PC-9 (cell line): Measurements from ENCODE around the gene MTA1.

Experiments
- EZH2 ChIP-seq: fragments of 200-600 bp; sonication (generic); IDR thresholded peaks from 2 replicates; pipeline ENCODE4 v1.8.0; 2017; ENCODE audit warnings: antibody characterized with exemption, low read depth
- TF ChIP-seq, protein P1 (sequence below): fragments of 200-600 bp; sonication (generic); conservative IDR thresholded peaks from 2 replicates; pipeline ENCODE4 v1.6.1; 2017; ENCODE audit warnings: mixed run types, antibody characterized with exemption, mild to moderate bottlenecking, moderate library complexity

DNA sequence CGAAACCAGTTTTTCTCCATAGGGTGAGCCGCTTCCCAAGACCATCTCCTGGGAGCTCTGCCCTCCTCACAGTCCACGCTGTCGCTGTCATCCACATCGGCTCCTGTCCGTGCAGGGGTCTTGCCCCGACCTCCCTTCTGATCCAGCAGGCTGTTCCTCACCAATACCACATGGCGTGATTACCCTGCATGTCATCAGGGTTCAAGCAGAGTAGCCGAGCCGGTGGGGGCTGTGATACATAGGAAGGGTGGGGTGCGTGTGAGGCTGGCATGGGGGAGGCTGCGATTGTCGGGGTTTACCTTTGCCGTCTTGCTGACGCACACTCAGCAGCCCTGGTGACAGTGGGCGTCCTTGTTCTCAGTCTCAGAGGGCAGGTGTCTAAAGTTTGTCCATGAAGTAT is 88.4 kb downstream of the MTA1 start:
- TF ChIP-seq, protein P1, sequence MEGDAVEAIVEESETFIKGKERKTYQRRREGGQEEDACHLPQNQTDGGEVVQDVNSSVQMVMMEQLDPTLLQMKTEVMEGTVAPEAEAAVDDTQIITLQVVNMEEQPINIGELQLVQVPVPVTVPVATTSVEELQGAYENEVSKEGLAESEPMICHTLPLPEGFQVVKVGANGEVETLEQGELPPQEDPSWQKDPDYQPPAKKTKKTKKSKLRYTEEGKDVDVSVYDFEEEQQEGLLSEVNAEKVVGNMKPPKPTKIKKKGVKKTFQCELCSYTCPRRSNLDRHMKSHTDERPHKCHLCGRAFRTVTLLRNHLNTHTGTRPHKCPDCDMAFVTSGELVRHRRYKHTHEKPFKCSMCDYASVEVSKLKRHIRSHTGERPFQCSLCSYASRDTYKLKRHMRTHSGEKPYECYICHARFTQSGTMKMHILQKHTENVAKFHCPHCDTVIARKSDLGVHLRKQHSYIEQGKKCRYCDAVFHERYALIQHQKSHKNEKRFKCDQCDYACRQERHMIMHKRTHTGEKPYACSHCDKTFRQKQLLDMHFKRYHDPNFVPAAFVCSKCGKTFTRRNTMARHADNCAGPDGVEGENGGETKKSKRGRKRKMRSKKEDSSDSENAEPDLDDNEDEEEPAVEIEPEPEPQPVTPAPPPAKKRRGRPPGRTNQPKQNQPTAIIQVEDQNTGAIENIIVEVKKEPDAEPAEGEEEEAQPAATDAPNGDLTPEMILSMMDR, result no peak
- TF ChIP-seq EZH2, result no peak
